ENCODE data around the gene ZNF512B.
"Not testable (repeated sequence)": the region's sequence is repeated elsewhere in the genome, so short reads cannot be mapped to it uniquely, and the experiment has no call there.

- not testable (repeated sequence) for TF ChIP-seq CTCF (IDR thresholded peaks at IDR 0.05; ENCODE audit: low read depth, low read length, poor library complexity, severe bottlenecking); EZH2phosphoT487 (IDR thresholded peaks at IDR 0.05; ENCODE audit: borderline replicate concordance, low read length)
Measured at GRCh38 chr20:63971960-63972311, 2.2 kb upstream of the ZNF512B start.
